ENCODE data around the gene PLXDC1. TPM values are rescaled to one million over a fixed set of nuclear protein-coding genes. Genes with fewer than 3 reads are reported as not detected.
"Not testable (repeated sequence)": the region's sequence is repeated elsewhere in the genome, so short reads cannot be mapped to it uniquely, and the experiment has no call there.

The PLXDC1 gene
- total RNA-seq, 1 donor from 2014 or later: 2.5 TPM

DNA sequence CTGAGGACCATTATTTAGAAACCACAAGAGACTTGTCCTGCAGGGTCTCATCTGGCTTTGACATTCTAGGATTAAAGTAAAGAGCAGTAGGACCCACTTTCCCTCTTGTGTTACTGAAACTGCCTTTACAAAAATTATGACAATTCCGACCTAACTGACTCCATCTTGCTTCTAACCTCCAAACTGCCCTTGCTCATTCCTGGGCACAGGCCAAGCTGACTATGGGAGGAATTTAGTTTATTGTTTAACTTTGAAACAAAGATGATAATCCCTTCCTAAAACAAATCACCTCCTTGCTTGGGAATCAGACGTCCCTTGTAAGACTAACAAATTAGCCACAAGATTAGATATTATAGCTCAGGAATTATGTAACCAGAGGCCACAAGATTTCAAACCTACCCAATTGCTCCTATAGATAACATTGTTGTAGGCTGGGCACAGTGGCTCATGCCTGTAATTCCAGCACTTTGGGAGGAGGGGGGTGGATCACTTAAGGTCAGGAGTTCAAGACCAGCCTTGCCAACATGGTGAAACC is 97.3 kb downstream of the PLXDC1 start:
- no peak overlapping the region for H3K4me3 Mint-ChIP-seq
- TF ChIP-seq EZH2 (IDR thresholded peaks at IDR 0.05) (no peak), EZH2phosphoT487 (IDR thresholded peaks at IDR 0.05) (no peak)
- H3K9me3 ChIP-seq (ENCODE audit: low read depth): no peaks in the 10 kb centered on the region
- H3K27me3 Mint-ChIP-seq (ENCODE audit: insufficient read depth, low read depth): peaks cover 2% of the 10 kb centered on the region
- no peaks in the 10 kb centered on the region for H4K20me1 ChIP-seq (ENCODE audit: low read depth)
- H3K9ac ChIP-seq: no peak overlapping the region
- H3K36me3 ChIP-seq: no peaks in the 10 kb centered on the region
- no peak overlapping the region for H3K4me3 ChIP-seq
- no peak overlapping the region for H3K27ac Mint-ChIP-seq
- H3K9me3 Mint-ChIP-seq: peaks cover 8% of the 10 kb centered on the region
- H3K79me2 ChIP-seq (ENCODE audit: low read depth): peaks cover 10% of the 10 kb centered on the region
- H3K27me3 ChIP-seq: no peaks in the 10 kb centered on the region
- no peak overlapping the region for H2AFZ ChIP-seq (replicated peaks)
- H3K4me2 ChIP-seq: no peak overlapping the region
- no peak for DNase-seq (ENCODE audit: low spot score)
- peaks cover 6% of the 10 kb centered on the region for H3K4me1 ChIP-seq
- peaks cover 14% of the 10 kb centered on the region for H3K4me1 Mint-ChIP-seq
- peaks cover 2% of the 10 kb centered on the region for H3K36me3 Mint-ChIP-seq
- H3F3A ChIP-seq (ENCODE audit: low read depth): peaks cover 22% of the 10 kb centered on the region
- no peak overlapping the region for H3K27ac ChIP-seq

DNA sequence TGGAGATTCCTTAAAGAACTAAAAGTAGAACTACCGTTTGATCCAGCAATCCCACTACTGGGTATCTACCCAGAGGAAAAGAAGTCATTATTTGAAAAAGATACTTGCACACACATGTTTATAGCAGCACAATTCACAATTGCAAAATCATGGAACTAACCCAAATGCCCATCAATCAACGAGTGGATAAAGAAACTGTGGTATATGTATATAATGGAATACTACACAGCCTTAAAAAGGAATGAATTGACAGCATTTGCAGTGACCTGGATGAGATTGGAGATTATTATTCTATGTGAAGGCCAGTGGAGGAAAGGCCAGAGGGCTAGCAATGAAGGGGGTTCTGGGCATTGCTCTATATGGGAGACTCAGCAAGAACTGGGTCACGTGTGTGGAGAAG is 99.0 kb downstream of the PLXDC1 start:
- not testable (repeated sequence) for H3K4me2 ChIP-seq; H3K36me3 ChIP-seq; H3K27ac Mint-ChIP-seq; H4K20me1 ChIP-seq (ENCODE audit: low read depth); H3K27me3 ChIP-seq; H3K4me3 Mint-ChIP-seq; H3K4me3 ChIP-seq; H3K4me1 Mint-ChIP-seq; H3K79me2 ChIP-seq (ENCODE audit: low read depth); H3K9ac ChIP-seq; H3K4me1 ChIP-seq; H3K27ac ChIP-seq; DNase-seq (ENCODE audit: low spot score); H3K36me3 Mint-ChIP-seq; H3K27me3 Mint-ChIP-seq (ENCODE audit: insufficient read depth, low read depth); H3K9me3 ChIP-seq (ENCODE audit: low read depth); H2AFZ ChIP-seq (replicated peaks)
- H3F3A ChIP-seq (ENCODE audit: low read depth): peaks cover 13% of the 10 kb centered on the region
- peaks cover 15% of the 10 kb centered on the region for H3K9me3 Mint-ChIP-seq

DNA sequence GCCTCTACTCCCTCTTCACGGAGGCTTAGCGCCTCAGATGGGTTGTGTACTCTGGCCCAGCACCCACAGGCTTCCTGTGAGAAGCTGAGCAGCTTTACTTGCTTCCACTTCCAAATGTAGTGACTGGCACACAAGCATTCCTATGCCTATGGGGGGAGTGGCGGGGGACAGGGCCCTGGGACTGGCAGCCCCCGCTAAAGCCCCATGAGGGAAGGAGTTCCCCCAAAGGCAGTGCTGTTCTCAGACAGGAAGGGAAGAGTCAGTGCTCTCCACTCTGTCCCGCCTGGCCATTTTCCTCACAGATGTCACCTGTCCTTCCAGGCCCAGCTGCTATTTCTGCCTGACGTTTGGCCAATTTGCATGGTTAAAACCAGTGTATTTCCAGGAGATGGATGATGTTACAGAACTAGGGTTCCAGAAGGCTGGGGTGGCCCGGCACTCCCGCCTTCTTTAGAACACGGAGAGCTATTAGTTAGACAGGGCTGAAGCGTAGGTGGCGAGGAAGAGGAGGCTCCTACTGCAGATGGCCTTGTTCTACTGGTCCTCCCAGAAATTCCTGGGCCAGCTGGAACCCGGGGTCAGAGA is 100.3 kb downstream of the PLXDC1 start:
- H3K4me1 ChIP-seq: peaks cover 9% of the 10 kb centered on the region
- no peak overlapping the region for H2AFZ ChIP-seq (replicated peaks)
- peaks cover 2% of the 10 kb centered on the region for H3K27me3 Mint-ChIP-seq (ENCODE audit: insufficient read depth, low read depth)
- TF ChIP-seq EZH2phosphoT487 (IDR thresholded peaks at IDR 0.05): no peak
- TF ChIP-seq, protein P1, sequence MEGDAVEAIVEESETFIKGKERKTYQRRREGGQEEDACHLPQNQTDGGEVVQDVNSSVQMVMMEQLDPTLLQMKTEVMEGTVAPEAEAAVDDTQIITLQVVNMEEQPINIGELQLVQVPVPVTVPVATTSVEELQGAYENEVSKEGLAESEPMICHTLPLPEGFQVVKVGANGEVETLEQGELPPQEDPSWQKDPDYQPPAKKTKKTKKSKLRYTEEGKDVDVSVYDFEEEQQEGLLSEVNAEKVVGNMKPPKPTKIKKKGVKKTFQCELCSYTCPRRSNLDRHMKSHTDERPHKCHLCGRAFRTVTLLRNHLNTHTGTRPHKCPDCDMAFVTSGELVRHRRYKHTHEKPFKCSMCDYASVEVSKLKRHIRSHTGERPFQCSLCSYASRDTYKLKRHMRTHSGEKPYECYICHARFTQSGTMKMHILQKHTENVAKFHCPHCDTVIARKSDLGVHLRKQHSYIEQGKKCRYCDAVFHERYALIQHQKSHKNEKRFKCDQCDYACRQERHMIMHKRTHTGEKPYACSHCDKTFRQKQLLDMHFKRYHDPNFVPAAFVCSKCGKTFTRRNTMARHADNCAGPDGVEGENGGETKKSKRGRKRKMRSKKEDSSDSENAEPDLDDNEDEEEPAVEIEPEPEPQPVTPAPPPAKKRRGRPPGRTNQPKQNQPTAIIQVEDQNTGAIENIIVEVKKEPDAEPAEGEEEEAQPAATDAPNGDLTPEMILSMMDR (IDR thresholded peaks at IDR 0.05): no peak
- no peak for TF ChIP-seq EZH2 (IDR thresholded peaks at IDR 0.05)
- H3F3A ChIP-seq (ENCODE audit: low read depth): peaks cover 13% of the 10 kb centered on the region
- no peaks in the 10 kb centered on the region for H3K9me3 ChIP-seq (ENCODE audit: low read depth)
- H3K9ac ChIP-seq: no peak overlapping the region
- no peak overlapping the region for H3K4me2 ChIP-seq
- H3K4me3 Mint-ChIP-seq: no peak overlapping the region
- no peaks in the 10 kb centered on the region for H4K20me1 ChIP-seq (ENCODE audit: low read depth)
- no peak overlapping the region for H3K4me3 ChIP-seq
- peaks cover 26% of the 10 kb centered on the region for H3K9me3 Mint-ChIP-seq
- H3K36me3 Mint-ChIP-seq: peaks cover 2% of the 10 kb centered on the region
- no peak overlapping the region for H3K27ac Mint-ChIP-seq
- H3K27me3 ChIP-seq: no peaks in the 10 kb centered on the region
- no peak for DNase-seq (ENCODE audit: low spot score)
- no peak overlapping the region for H3K27ac ChIP-seq
- no peaks in the 10 kb centered on the region for H3K79me2 ChIP-seq (ENCODE audit: low read depth)
- no peaks in the 10 kb centered on the region for H3K36me3 ChIP-seq
- no peaks in the 10 kb centered on the region for H3K4me1 Mint-ChIP-seq

DNA sequence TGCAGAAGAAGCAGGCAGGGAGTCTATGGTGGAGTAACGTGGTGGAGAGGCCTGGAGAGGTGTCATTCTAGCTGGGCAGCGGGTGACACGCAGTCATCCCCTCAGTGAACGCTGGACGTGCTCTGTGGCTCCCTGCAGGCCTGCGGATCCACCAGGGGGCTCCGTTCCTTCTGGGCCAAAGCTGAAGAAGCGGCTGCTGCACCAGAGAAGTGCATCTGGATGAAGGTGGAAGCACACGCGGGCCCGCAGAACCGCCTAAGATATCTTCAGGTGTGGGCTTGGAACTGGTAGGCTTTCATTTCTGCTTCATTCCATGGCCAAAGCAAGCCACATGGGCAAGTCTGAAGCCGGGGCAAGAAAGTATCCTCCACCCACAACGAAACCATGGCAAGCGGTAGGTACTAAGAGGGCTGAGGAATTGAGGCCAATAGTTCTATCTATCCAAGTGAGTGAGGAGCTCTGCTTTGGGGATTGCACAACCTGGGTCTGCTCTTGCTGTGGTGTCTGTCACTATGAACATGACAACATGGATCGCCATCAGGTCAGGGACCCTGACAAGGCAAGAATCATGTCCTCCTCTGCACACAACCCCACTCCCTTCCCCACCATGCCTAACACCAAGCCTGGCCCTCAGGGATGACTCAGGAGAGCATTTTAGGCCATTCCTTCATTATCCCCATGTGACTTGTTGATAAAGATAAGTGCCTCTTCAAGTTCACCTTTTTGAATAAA is 105.3 kb downstream of the PLXDC1 start:
- H3K27me3 ChIP-seq: no peaks in the 10 kb centered on the region
- H3K27ac ChIP-seq: peak overlapping the region; percentile 11
- no peaks in the 10 kb centered on the region for H3K36me3 Mint-ChIP-seq
- no peaks in the 10 kb centered on the region for H3K36me3 ChIP-seq
- no peak overlapping the region for H3K4me2 ChIP-seq
- peaks cover 14% of the 10 kb centered on the region for H3K4me1 ChIP-seq
- peak; percentile 52 for DNase-seq (ENCODE audit: low spot score)
- no peaks in the 10 kb centered on the region for H3F3A ChIP-seq (ENCODE audit: low read depth)
- TF ChIP-seq, protein P1 (IDR thresholded peaks at IDR 0.05): peak; percentile 53
- no peak for TF ChIP-seq EZH2 (IDR thresholded peaks at IDR 0.05)
- TF ChIP-seq EZH2phosphoT487 (IDR thresholded peaks at IDR 0.05): no peak
- no peak overlapping the region for H3K9ac ChIP-seq
- peaks cover 5% of the 10 kb centered on the region for H3K27me3 Mint-ChIP-seq (ENCODE audit: insufficient read depth, low read depth)
- H3K4me3 Mint-ChIP-seq: no peak overlapping the region
- no peaks in the 10 kb centered on the region for H3K4me1 Mint-ChIP-seq
- H4K20me1 ChIP-seq (ENCODE audit: low read depth): no peaks in the 10 kb centered on the region
- no peaks in the 10 kb centered on the region for H3K9me3 ChIP-seq (ENCODE audit: low read depth)
- no peaks in the 10 kb centered on the region for H3K79me2 ChIP-seq (ENCODE audit: low read depth)
- peaks cover 19% of the 10 kb centered on the region for H3K9me3 Mint-ChIP-seq
- H3K4me3 ChIP-seq: no peak overlapping the region
- H3K27ac Mint-ChIP-seq: no peak overlapping the region
- H2AFZ ChIP-seq (replicated peaks): no peak overlapping the region

Measured in neural progenitor cell (in vitro differentiated cells).